MM.1S (cell line): ENCODE results near the gene MUC5AC.

ENCODE experiments used
- DNase-seq: peaks from one replicate; pipeline ENCODE4 v3.0.0-alpha.2; 2015
- H2AFZ ChIP-seq: fragments of 300-600 bp; sonication (generic); 2 replicates; pipeline ENCODE4 v1.6.0; 2016; ENCODE audit warnings: antibody characterized with exemption, low read length
- H3F3A ChIP-seq: fragments of 300-600 bp; sonication (generic); 2 replicates; pipeline ENCODE4 v1.6.1; 2016; ENCODE audit warnings: mild to moderate bottlenecking, antibody characterized with exemption, low read length, moderate library complexity, mixed read lengths; ENCODE audit not compliant: insufficient read depth
- H3K27ac ChIP-seq: fragments of 300-600 bp; sonication (generic); 2 replicates; pipeline ENCODE4 v1.5.1; 2016; ENCODE audit warnings: mild to moderate bottlenecking, low read length
- H3K27me3 ChIP-seq: fragments of 300-600 bp; sonication (generic); replicated peaks from 2 replicates; pipeline ENCODE4 v1.6.0; 2016; ENCODE audit warnings: low read length; ENCODE audit not compliant: insufficient read depth
- H3K36me3 ChIP-seq: fragments of 300-600 bp; sonication (generic); replicated peaks from 2 replicates; pipeline ENCODE4 v1.6.1; 2016; ENCODE audit warnings: mild to moderate bottlenecking, low read length, mixed read lengths; ENCODE audit not compliant: insufficient read depth
- H3K4me1 ChIP-seq: fragments of 300-600 bp; sonication (generic); 2 replicates; pipeline ENCODE4 v1.6.1; 2016; ENCODE audit warnings: low read length, mixed read lengths
- H3K4me2 ChIP-seq: fragments of 300-600 bp; sonication (generic); 2 replicates; pipeline ENCODE4 v1.6.0; 2016; ENCODE audit warnings: low read depth, low read length
- H3K4me3 ChIP-seq: fragments of 300-600 bp; sonication (generic); 2 replicates; pipeline ENCODE4 v1.5.1; 2016; ENCODE audit warnings: low read length, mixed read lengths
- H3K79me2 ChIP-seq: fragments of 300-600 bp; sonication (generic); 2 replicates; pipeline ENCODE4 v1.6.1; 2016; ENCODE audit warnings: mixed run types, low read length, mixed read lengths
- H3K9ac ChIP-seq: fragments of 300-600 bp; sonication (generic); 2 replicates; pipeline ENCODE4 v1.6.1; 2016; ENCODE audit warnings: low read length, mixed read lengths
- H3K9me2 ChIP-seq: fragments of 300-600 bp; sonication (generic); replicated peaks from 2 replicates; pipeline ENCODE4 v1.6.1; 2016; ENCODE audit warnings: mild to moderate bottlenecking, low read length, mixed read lengths; ENCODE audit not compliant: insufficient read depth
- H3K9me3 ChIP-seq: fragments of 300-600 bp; sonication (generic); replicated peaks from 2 replicates; pipeline ENCODE4 v1.6.1; 2016; ENCODE audit warnings: mild to moderate bottlenecking, low read length, mixed read lengths; ENCODE audit not compliant: insufficient read depth
- H4K20me1 ChIP-seq: fragments of 300-600 bp; sonication (generic); 2 replicates; pipeline ENCODE4 v1.6.1; 2016; ENCODE audit warnings: mild to moderate bottlenecking, low read length, moderate library complexity, mixed read lengths; ENCODE audit not compliant: insufficient read depth
- CTCF ChIP-seq: fragments of 300-600 bp; sonication (generic); IDR thresholded peaks from 2 replicates; pipeline ENCODE4 v1.5.1; 2016; ENCODE audit warnings: antibody characterized with exemption, low read length, mixed read lengths
- EZH2 ChIP-seq: fragments of 300-600 bp; sonication (generic); optimal IDR thresholded peaks from 2 replicates; pipeline ENCODE3; 2017; ENCODE audit warnings: low read depth, mild to moderate bottlenecking, antibody characterized with exemption, low read length, mixed read lengths
- EZH2phosphoT487 ChIP-seq: fragments of 300-600 bp; sonication (generic); IDR thresholded peaks from 2 replicates; pipeline ENCODE4 v1.6.1; 2018; ENCODE audit warnings: antibody characterized with exemption, low read length

MUC5AC gene

DNA sequence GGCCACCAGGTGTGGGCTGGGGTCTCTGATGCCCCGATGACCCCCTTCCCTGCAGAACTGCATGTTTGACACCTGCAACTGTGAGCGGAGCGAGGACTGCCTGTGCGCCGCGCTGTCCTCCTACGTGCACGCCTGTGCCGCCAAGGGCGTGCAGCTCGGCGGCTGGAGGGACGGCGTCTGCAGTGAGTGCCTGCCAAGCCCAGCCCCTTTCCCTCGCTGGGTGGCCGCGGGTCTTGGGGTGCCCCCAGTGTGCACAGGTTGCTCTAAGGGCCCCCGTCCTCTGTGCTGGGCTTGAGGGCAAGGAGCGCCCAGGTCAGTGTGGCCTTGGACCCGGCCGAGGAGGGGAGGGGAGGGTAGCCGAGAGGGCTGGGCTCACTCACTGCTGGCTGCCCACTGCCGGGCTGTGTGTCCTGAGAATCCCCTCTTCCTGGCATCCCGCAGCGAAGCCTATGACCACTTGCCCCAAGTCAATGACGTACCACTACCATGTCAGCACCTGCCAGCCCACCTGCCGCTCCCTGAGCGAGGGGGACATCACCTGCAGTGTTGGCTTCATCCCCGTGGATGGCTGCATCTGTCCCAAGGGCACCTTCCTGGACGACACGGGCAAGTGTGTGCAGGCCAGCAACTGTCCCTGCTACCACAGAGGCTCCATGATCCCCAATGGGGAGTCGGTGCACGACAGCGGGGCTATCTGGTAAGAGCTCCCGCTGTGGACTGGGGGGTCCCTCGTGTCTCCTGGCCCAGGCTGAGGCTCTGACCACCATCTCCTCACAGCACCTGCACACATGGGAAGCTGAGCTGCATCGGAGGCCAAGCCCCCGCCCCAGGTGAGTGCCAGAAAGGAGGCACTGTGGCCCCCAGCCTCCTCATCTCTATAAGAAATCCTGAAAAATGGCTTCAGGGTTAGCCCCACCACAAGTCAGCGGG lies 17.0 kb downstream of the MUC5AC start:
- no peaks in the 10 kb centered on the region for H3K9me2 ChIP-seq
- no peak overlapping the region for H3K9ac ChIP-seq
- H4K20me1 ChIP-seq, result no peaks in the 10 kb centered on the region
- TF ChIP-seq EZH2 (no peak), EZH2phosphoT487 (no peak), CTCF (no peak)
- H3K4me1 ChIP-seq, result no peaks in the 10 kb centered on the region
- DNase-seq, result no peak
- no peaks in the 10 kb centered on the region for H3F3A ChIP-seq
- H3K4me2 ChIP-seq, result no peak overlapping the region
- H2AFZ ChIP-seq, result no peak overlapping the region
- H3K36me3 ChIP-seq, result no peaks in the 10 kb centered on the region
- no peak overlapping the region for H3K4me3 ChIP-seq
- H3K9me3 ChIP-seq, result no peaks in the 10 kb centered on the region
- H3K27ac ChIP-seq, result no peak overlapping the region
- no peaks in the 10 kb centered on the region for H3K79me2 ChIP-seq
- peaks cover 35% of the 10 kb centered on the region for H3K27me3 ChIP-seq

DNA sequence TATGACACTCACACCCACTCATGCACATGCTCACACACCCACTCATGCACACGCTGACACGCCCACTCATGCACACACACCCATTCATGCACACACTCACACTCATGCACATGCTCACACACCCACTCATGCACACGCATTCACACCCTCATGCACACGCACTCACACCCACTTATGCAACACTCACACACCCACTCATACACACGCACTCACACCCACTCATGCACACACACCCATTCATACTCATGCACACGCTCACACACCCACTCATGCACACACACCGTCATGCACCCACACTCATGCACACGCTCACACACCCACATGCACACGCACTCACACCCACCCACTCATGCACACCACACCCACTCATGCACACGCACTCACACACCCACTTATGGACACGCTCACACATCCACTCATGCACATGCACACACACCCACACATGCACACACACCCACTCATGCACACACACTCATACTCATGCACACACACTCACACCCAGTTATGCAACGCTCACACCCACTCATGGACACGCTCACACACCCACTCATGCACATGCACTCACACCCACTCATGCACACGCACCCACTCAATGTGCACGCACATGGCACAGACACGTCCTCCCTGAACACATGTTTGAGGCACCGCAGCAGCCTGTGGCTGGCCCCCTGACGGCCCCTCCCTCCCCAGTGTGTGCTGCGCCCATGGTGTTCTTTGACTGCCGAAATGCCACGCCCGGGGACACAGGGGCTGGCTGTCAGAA lies 17.9 kb downstream of the MUC5AC start:
- no peak for TF ChIP-seq CTCF
- TF ChIP-seq EZH2, result no peak
- TF ChIP-seq EZH2phosphoT487, result no peak
- Histone ChIP-seq H3K27me3 (peaks cover 44% of the 10 kb centered on the region), H3K4me3 (no peak overlapping the region), H3F3A (no peaks in the 10 kb centered on the region), H3K27ac (no peak overlapping the region), H3K9me2 (no peaks in the 10 kb centered on the region), H3K9me3 (no peaks in the 10 kb centered on the region), H3K4me2 (no peak overlapping the region), H4K20me1 (no peaks in the 10 kb centered on the region), H3K36me3 (no peaks in the 10 kb centered on the region), H3K9ac (no peak overlapping the region), H3K4me1 (no peaks in the 10 kb centered on the region), H2AFZ (no peak overlapping the region), H3K79me2 (no peaks in the 10 kb centered on the region)
- DNase-seq, result no peak

DNA sequence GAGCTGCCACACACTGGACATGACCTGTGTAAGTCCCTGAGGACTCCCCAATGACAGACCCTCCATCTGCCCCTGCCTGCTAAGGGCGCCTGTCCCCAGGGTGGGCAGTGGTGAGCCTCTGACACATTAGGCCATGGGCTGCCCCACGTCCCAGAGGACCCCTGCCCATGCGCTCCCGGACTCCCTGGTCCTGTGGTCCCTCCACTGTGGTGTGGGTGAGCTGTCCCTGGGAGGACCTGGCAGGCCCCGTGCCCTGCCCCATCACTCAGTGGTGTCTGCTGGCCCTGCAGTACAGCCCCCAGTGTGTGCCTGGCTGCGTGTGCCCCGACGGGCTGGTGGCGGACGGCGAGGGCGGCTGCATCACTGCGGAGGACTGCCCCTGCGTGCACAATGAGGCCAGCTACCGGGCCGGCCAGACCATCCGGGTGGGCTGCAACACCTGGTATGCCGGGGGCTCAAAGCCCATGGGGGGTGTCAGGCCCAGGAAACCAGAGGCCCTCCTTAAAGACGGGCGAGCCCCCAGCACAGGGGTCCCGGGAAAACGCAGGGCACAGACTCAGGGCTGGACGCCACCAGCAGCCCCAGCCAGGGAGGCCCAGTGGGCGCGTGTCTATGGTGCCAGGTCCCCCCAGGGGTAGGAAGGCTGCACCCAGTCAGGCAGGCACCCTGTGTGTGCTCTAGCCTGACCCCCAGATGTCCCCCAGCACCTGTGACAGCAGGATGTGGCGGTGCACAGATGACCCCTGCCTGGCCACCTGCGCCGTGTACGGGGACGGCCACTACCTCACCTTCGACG lies 18.7 kb downstream of the MUC5AC start:
- no peak overlapping the region for H3K9ac ChIP-seq
- no peaks in the 10 kb centered on the region for H3K36me3 ChIP-seq
- DNase-seq, result no peak
- H3F3A ChIP-seq, result no peaks in the 10 kb centered on the region
- no peak overlapping the region for H3K27ac ChIP-seq
- no peak overlapping the region for H3K4me3 ChIP-seq
- TF ChIP-seq EZH2phosphoT487, result no peak
- TF ChIP-seq CTCF, result no peak
- TF ChIP-seq EZH2, result no peak
- no peaks in the 10 kb centered on the region for H4K20me1 ChIP-seq
- H3K27me3 ChIP-seq, result peaks cover 51% of the 10 kb centered on the region
- H3K9me2 ChIP-seq, result no peaks in the 10 kb centered on the region
- H3K79me2 ChIP-seq, result no peaks in the 10 kb centered on the region
- no peak overlapping the region for H2AFZ ChIP-seq
- H3K9me3 ChIP-seq, result no peaks in the 10 kb centered on the region
- H3K4me2 ChIP-seq, result no peak overlapping the region
- no peaks in the 10 kb centered on the region for H3K4me1 ChIP-seq
